C4-2B (cell line): ENCODE data around the gene PKD2L1.

Source experiments
- H3K27ac ChIP-seq: fragments of 450-650 bp; 2 replicates; pipeline ENCODE4 v1.5.1; 2017
- ZFX ChIP-seq: fragments of 450-650 bp; IDR thresholded peaks from 2 replicates; pipeline ENCODE4 v1.6.1; 2017
- TF ChIP-seq, protein P1 (sequence below): fragments of 450-650 bp; conservative IDR thresholded peaks from 2 replicates; pipeline ENCODE4 v1.5.1; 2017; ENCODE audit warnings: mild to moderate bottlenecking

Gene PKD2L1

GRCh38 chr10:100360234-100360633 is 30.2 kb upstream of the PKD2L1 start:
- TF ChIP-seq ZFX: no peak
- TF ChIP-seq, protein P1, sequence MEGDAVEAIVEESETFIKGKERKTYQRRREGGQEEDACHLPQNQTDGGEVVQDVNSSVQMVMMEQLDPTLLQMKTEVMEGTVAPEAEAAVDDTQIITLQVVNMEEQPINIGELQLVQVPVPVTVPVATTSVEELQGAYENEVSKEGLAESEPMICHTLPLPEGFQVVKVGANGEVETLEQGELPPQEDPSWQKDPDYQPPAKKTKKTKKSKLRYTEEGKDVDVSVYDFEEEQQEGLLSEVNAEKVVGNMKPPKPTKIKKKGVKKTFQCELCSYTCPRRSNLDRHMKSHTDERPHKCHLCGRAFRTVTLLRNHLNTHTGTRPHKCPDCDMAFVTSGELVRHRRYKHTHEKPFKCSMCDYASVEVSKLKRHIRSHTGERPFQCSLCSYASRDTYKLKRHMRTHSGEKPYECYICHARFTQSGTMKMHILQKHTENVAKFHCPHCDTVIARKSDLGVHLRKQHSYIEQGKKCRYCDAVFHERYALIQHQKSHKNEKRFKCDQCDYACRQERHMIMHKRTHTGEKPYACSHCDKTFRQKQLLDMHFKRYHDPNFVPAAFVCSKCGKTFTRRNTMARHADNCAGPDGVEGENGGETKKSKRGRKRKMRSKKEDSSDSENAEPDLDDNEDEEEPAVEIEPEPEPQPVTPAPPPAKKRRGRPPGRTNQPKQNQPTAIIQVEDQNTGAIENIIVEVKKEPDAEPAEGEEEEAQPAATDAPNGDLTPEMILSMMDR: no peak
- H3K27ac ChIP-seq: peak overlapping the region; percentile 72

GRCh38 chr10:100359529-100360150 is 29.6 kb upstream of the PKD2L1 start:
- peak overlapping the region; percentile 72 for H3K27ac ChIP-seq
- TF ChIP-seq, protein P1: no peak
- TF ChIP-seq ZFX: no peak

DNA sequence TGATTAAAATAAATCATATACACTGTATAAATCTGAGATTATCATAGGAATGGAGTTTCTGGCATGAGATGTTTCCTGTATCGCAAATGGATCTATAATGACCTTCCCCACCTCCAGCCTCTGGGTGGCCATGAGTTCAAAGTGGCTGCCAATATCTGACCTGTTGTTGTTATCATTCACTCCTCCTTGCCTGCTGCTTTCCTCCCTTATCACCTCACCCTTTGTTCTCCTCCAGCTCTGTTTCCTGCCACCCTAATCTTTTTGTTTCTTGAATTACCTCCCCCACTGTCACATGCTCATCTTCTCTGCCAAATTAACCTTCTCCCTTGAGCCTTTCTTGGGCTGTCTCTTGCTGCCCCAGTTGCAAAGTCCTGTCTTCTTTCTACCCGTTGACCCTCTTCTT is 29.0 kb upstream of the PKD2L1 start:
- TF ChIP-seq, protein P1: no peak
- no peak for TF ChIP-seq ZFX

GRCh38 chr10:100357059-100357858 is 27.2 kb upstream of the PKD2L1 start:
- H3K27ac ChIP-seq: peak overlapping the region; percentile 72
- TF ChIP-seq ZFX: no peak
- TF ChIP-seq, protein P1: no peak

More for the DNA sequence above, 29.0 kb upstream of the PKD2L1 start:
- H3K27ac ChIP-seq: peak overlapping the region; percentile 72; the same call in 1 of the 2 replicates

DNA sequence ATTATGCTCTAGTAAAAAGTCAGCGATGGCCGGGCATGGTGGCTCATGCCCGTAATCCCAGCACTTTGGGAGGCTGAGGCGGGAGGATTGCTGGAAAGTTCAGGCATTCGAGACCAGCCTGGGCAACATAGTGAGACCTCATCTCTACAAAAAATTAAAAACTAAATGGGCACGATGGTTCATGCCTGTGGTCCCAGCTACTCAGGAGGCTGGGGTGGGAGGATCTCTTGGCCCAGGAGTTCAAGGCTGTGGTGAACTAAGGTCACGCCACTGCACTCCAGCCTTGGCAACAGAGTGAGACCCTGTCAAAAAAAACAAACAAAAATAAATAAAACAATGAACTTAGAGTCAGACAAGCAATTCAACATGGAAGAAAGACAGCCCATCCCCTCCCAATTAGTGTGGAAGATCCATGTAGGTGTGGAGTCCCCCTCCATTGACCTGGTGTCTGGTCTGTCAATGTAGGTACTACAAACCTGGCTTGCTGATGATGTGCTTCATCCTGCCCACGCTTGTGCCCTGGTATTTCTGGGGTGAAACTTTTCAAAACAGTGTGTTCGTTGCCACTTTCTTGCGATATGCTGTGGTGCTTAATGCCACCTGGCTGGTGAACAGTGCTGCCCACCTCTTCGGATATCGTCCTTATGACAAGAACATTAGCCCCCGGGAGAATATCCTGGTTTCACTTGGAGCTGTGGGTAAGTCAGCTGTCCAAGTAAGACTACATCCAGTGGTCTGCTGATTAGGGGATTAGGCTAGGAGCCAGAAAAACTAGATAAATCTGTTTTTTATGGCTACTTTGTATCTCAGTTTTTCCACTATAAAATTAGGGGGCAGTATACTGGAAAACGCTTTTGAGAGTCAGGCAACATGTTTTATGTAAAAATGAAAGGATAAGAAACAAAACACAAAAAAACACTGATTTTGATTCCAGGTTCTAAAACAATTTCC is 26.3 kb upstream of the PKD2L1 start:
- TF ChIP-seq, protein P1: no peak
- TF ChIP-seq ZFX: no peak
- H3K27ac ChIP-seq: peak overlapping the region; percentile 72

DNA sequence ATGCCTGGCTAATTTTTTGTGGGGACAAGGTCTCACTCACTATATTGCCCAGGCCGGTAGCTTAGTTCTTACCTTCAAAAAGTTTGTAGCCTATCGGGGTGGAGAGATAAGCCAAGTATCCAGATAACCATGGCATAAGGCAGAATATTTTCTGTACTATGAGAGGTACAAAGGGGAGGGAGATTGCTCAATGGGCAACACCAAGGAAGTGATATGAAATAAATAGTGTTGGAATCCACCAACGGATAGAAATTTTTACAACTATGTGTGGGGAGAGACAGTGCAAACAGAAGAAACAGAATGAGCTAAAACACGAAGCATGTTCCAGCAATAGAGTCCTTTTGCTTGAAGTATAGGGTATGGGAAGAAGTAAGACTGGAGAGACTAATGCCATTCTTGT is 25.1 kb upstream of the PKD2L1 start:
- no peak for TF ChIP-seq ZFX
- TF ChIP-seq, protein P1: no peak
- H3K27ac ChIP-seq: no peak overlapping the region
